Stimulated activated CD8-positive, alpha-beta memory T cell treated with anti-CD3 and anti-CD28 coated beads, Interleukin-7, amount 100 ng/mL, for 48 hours (primary cell): ENCODE results near the gene FAM180B.
"Not testable (repeated sequence)": the region's sequence is repeated elsewhere in the genome, so short reads cannot be mapped to it uniquely, and the experiment has no call there.

Experiments used
- DNase-seq, 2 donors: peaks; one replicate each; pipeline ENCODE4 v3.0.0-alpha.2; 2020; ENCODE audit warnings: low read depth in 1 of 2; ENCODE audit errors: extremely low read depth in 1 of 2

FAM180B gene

GRCh38 chr11:47593934-47594855 is 7.7 kb downstream of the FAM180B start, which contains the start of gene C1QTNF4:
TSS of gene C1QTNF4 (minus strand) at chr11:47594411. CDS start at chr11:47590810, 3,601 bp downstream.
- no peak for DNase-seq

- no peak for DNase-seq
Observed at GRCh38 chr11:47595029-47595428, 8.6 kb downstream of the FAM180B start.

GRCh38 chr11:47595967-47596366 is 9.5 kb downstream of the FAM180B start:
- no peak for DNase-seq

- no peak for DNase-seq
Observed at GRCh38 chr11:47599902-47600301, 13.4 kb downstream of the FAM180B start.

GRCh38 chr11:47603295-47603694 is 16.8 kb downstream of the FAM180B start:
- no peak for DNase-seq

GRCh38 chr11:47605921-47606320 is 19.4 kb downstream of the FAM180B start:
- no peak for DNase-seq

- DNase-seq, result no peak
Observed at GRCh38 chr11:47606731-47607130, 20.3 kb downstream of the FAM180B start.

- DNase-seq, result no peak
Observed at GRCh38 chr11:47607380-47607779, 20.9 kb downstream of the FAM180B start.

GRCh38 chr11:47609675-47610074 is 23.2 kb downstream of the FAM180B start:
- no peak for DNase-seq

GRCh38 chr11:47611348-47611794 is 24.9 kb downstream of the FAM180B start:
- no peak for DNase-seq

GRCh38 chr11:47615249-47615648 is 28.8 kb downstream of the FAM180B start:
- DNase-seq, result no peak

GRCh38 chr11:47616726-47617416 is 30.4 kb downstream of the FAM180B start:
- DNase-seq, result no peak

GRCh38 chr11:47617417-47617809 is 30.9 kb downstream of the FAM180B start:
- DNase-seq, result no peak

GRCh38 chr11:47620836-47621378 is 34.4 kb downstream of the FAM180B start:
- no peak for DNase-seq

- DNase-seq, result no peak
Observed at GRCh38 chr11:47626234-47626633, 39.8 kb downstream of the FAM180B start.

- DNase-seq, result no peak
Observed at GRCh38 chr11:47628026-47628425, 41.5 kb downstream of the FAM180B start.

- no peak for DNase-seq
Observed at GRCh38 chr11:47631473-47631872, 45.0 kb downstream of the FAM180B start.

GRCh38 chr11:47636331-47636730 is 49.9 kb downstream of the FAM180B start:
- not testable (repeated sequence) for DNase-seq
